Measurements from ENCODE around the gene SPTBN2. TPM values are rescaled to one million over a fixed set of nuclear protein-coding genes. Genes with fewer than 3 reads are reported as not detected.

Gene SPTBN2
- total RNA-seq, 3 donors from 2014 or later (not counting 1 experiment from before 2014, with no cell fraction given), result 1.1 TPM; not detected in 2

- Mint-ChIP-seq H3K4me3 (no peak overlapping the region), H3K4me1 (no peaks in the 10 kb centered on the region), H3K27me3 (ENCODE audit: low read depth in 2 of 2) (peaks cover 16 to 21% of the 10 kb centered on the region in 2 donors), H3K9me3 (no peaks in the 10 kb centered on the region), H3K27ac (no peak overlapping the region), H3K36me3 (no peaks in the 10 kb centered on the region)
- ATAC-seq (no peak), DNase-seq (no peak)
- 78% methylated on average over 12 of the region's 12 CpGs for WGBS (ENCODE audit: insufficient coverage)
- H3K9me3 ChIP-seq (ENCODE audit: control insufficient read depth, insufficient read depth, low read length), result no peaks in the 10 kb centered on the region
- no peak overlapping the region for H3K4me3 ChIP-seq (ENCODE audit: low read length)
- no peak for TF ChIP-seq CTCF (IDR thresholded peaks at IDR 0.05)
- H3K36me3 ChIP-seq (ENCODE audit: control insufficient read depth, insufficient read depth, low read length), result no peaks in the 10 kb centered on the region
- H3K27me3 ChIP-seq (ENCODE audit: control insufficient read depth, insufficient read depth, low read length), result no peaks in the 10 kb centered on the region
- H3K4me1 ChIP-seq (ENCODE audit: control insufficient read depth, insufficient read depth, low read length), result no peaks in the 10 kb centered on the region
- intact Hi-C loops (cut with micrococcal nuclease), result no loop called here
- H3K27ac ChIP-seq (ENCODE audit: low read length), result no peak overlapping the region
Observed at GRCh38 chr11:66713746-66714480, 15.1 kb downstream of the SPTBN2 start.

GRCh38 chr11:66710384-66710930, 18.6 kb downstream of the SPTBN2 start:
- Histone ChIP-seq H3K4me1 (ENCODE audit: control insufficient read depth, insufficient read depth, low read length) (no peaks in the 10 kb centered on the region), H3K9me3 (ENCODE audit: control insufficient read depth, insufficient read depth, low read length) (no peaks in the 10 kb centered on the region), H3K36me3 (ENCODE audit: control insufficient read depth, insufficient read depth, low read length) (no peaks in the 10 kb centered on the region), H3K27me3 (ENCODE audit: control insufficient read depth, insufficient read depth, low read length) (no peaks in the 10 kb centered on the region), H3K4me3 (ENCODE audit: low read length) (no peak overlapping the region), H3K27ac (ENCODE audit: low read length) (no peak overlapping the region)
- no peak overlapping the region for H3K27ac Mint-ChIP-seq
- no peak for ATAC-seq
- no peak overlapping the region for H3K4me3 Mint-ChIP-seq
- intact Hi-C loops (cut with micrococcal nuclease), result no loop called here
- TF ChIP-seq CTCF (IDR thresholded peaks at IDR 0.05), result no peak
- no peaks in the 10 kb centered on the region for H3K36me3 Mint-ChIP-seq
- H3K9me3 Mint-ChIP-seq, result no peaks in the 10 kb centered on the region
- peaks cover 11 to 16% of the 10 kb centered on the region in 2 donors for H3K27me3 Mint-ChIP-seq (ENCODE audit: low read depth in 2 of 2)
- 80% methylated on average over 14 of the region's 15 CpGs for WGBS (ENCODE audit: insufficient coverage)
- DNase-seq, result no peak
- no peaks in the 10 kb centered on the region for H3K4me1 Mint-ChIP-seq

- no peaks in the 10 kb centered on the region for H3K36me3 ChIP-seq (ENCODE audit: control insufficient read depth, insufficient read depth, low read length)
- H3K27ac Mint-ChIP-seq, result no peak overlapping the region
- no peak for TF ChIP-seq CTCF (IDR thresholded peaks at IDR 0.05)
- no peaks in the 10 kb centered on the region for H3K4me1 ChIP-seq (ENCODE audit: control insufficient read depth, insufficient read depth, low read length)
- H3K4me3 Mint-ChIP-seq, result no peak overlapping the region
- ATAC-seq (no peak), DNase-seq (no peak)
- H3K9me3 Mint-ChIP-seq, result no peaks in the 10 kb centered on the region
- H3K27me3 ChIP-seq (ENCODE audit: control insufficient read depth, insufficient read depth, low read length), result no peaks in the 10 kb centered on the region
- H3K4me3 ChIP-seq (ENCODE audit: low read length), result no peak overlapping the region
- no peaks in the 10 kb centered on the region for H3K9me3 ChIP-seq (ENCODE audit: control insufficient read depth, insufficient read depth, low read length)
- no peaks in the 10 kb centered on the region for H3K4me1 Mint-ChIP-seq
- no peak overlapping the region for H3K27ac ChIP-seq (ENCODE audit: low read length)
- H3K36me3 Mint-ChIP-seq, result no peaks in the 10 kb centered on the region
- H3K27me3 Mint-ChIP-seq (ENCODE audit: low read depth in 2 of 2), result peaks cover 5% of the 10 kb centered on the region in 2 donors
- WGBS (ENCODE audit: insufficient coverage), result 89% methylated on average over 14 of the region's 14 CpGs
- intact Hi-C loops (cut with micrococcal nuclease), result no loop called here
Observed at GRCh38 chr11:66708701-66709100, 20.3 kb downstream of the SPTBN2 start.
